IPS DF 6.9 (cell line): ENCODE data around the gene MBOAT2.

Experiments
- DNase-seq: peaks from one replicate; pipeline ENCODE4 v3.0.0-alpha.2; 2013; ENCODE audit warnings: low read depth, low spot score
- H3K27ac ChIP-seq: one replicate; pipeline ENCODE4 v1.5.1; 2013; ENCODE audit warnings: low read length, control low read depth
- H3K27me3 ChIP-seq: 2 replicates; pipeline ENCODE4 v1.6.1; 2013; ENCODE audit warnings: mild to moderate bottlenecking, low read length; ENCODE audit not compliant: control insufficient read depth, insufficient read depth
- H3K36me3 ChIP-seq: 2 replicates; pipeline ENCODE4 v1.6.1; 2013; ENCODE audit warnings: low read length; ENCODE audit not compliant: control insufficient read depth, insufficient read depth
- H3K4me1 ChIP-seq: 2 replicates; pipeline ENCODE4 v1.6.1; 2013; ENCODE audit warnings: low read length; ENCODE audit not compliant: control insufficient read depth, insufficient read depth
- H3K4me3 ChIP-seq: 2 replicates; pipeline ENCODE4 v1.5.1; 2013; ENCODE audit warnings: mild to moderate bottlenecking, low read length
- H3K9me3 ChIP-seq: 2 replicates; pipeline ENCODE4 v1.6.1; 2013; ENCODE audit warnings: low read length, inconsistent platforms; ENCODE audit not compliant: control insufficient read depth, insufficient read depth
- WGBS: extraction: QIAGEN DNeasy Blood & Tissue Kit; methylation state at CpG from one replicate; pipeline ENCODE4 v1.1.7; 2013; ENCODE audit warnings: mixed read lengths, missing lambda C conversion rate; ENCODE audit not compliant: insufficient read length, insufficient coverage; 5-methylcytosine and 5-hydroxymethylcytosine counted together

Gene MBOAT2

DNA sequence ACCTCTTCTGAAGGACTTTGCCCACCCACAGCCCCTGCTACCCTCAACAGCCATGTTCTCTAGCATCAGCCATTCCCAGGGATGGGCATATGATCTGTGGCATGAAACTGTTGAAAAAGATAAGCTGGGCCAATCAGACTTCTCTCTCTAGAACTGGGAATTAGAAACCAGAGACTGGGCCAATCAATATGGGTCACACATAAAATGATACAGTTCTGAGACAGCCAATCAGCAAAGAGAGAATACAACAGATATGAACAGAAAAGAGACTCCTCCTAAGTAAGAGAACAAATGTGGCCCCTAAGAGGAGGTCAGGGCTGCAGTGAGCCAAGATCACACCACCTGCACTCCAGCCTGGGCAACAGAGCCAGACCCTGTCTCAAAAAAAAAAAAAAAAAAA is 168.2 kb downstream of the MBOAT2 start:
- no peak overlapping the region for H3K4me3 ChIP-seq
- H3K4me1 ChIP-seq, result peaks cover 2% of the 10 kb centered on the region; the same call in 1 of the 2 replicates
- H3K27ac ChIP-seq, result no peak overlapping the region
- H3K9me3 ChIP-seq, result no peaks in the 10 kb centered on the region
- H3K27me3 ChIP-seq, result no peaks in the 10 kb centered on the region
- DNase-seq, result no peak
- no peaks in the 10 kb centered on the region for H3K36me3 ChIP-seq

DNA sequence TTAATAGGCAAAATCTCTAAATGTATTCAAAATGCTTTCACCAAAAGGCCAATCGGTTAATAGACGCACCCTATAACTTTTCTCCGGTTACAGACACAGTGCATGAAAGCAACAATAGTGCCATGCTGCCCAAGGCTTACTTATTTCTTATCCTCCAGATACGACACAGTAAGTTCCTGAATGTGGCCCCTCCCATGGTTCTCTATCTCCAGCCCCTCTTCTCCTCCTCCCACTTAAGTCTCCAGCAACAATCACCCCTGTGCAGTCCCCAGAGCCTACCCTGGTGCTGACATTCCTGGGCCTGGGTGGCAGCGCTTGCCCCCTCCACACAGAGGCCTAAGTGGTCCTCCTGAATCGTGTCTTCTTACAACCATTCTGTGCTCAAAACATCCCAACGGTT is 169.6 kb downstream of the MBOAT2 start:
- H3K27ac ChIP-seq, result no peak overlapping the region
- WGBS, result no CpG with 5 or more reads among the region's 7 CpGs
- no peak for DNase-seq
- H3K27me3 ChIP-seq, result no peaks in the 10 kb centered on the region
- no peaks in the 10 kb centered on the region for H3K36me3 ChIP-seq
- no peaks in the 10 kb centered on the region for H3K9me3 ChIP-seq
- H3K4me3 ChIP-seq, result no peak overlapping the region
- H3K4me1 ChIP-seq, result peaks cover 2% of the 10 kb centered on the region; the same call in 1 of the 2 replicates

DNA sequence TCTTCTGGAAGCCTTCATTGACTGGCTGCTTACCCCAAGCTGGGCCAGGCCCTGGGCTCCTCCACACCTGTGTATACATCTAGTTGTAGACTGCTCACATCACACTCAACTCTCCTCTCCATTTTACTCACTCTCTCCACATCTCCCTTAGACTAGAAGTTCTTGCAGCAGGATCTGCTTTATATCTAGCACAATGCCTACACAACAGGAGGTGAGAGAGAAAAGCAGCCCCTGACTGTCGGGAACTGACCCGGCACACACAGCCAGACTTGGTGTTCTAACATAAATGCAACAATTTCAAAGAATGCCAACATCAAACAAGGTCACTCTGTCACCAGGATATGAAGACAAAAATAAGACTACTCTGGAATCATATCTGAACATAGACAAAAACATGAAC is 172.0 kb downstream of the MBOAT2 start:
- WGBS, result no CpG with 5 or more reads among the region's 2 CpGs
- DNase-seq, result no peak
- no peaks in the 10 kb centered on the region for H3K36me3 ChIP-seq
- no peaks in the 10 kb centered on the region for H3K4me1 ChIP-seq
- H3K27ac ChIP-seq, result no peak overlapping the region
- H3K27me3 ChIP-seq, result no peaks in the 10 kb centered on the region
- no peaks in the 10 kb centered on the region for H3K9me3 ChIP-seq
- H3K4me3 ChIP-seq, result no peak overlapping the region

DNA sequence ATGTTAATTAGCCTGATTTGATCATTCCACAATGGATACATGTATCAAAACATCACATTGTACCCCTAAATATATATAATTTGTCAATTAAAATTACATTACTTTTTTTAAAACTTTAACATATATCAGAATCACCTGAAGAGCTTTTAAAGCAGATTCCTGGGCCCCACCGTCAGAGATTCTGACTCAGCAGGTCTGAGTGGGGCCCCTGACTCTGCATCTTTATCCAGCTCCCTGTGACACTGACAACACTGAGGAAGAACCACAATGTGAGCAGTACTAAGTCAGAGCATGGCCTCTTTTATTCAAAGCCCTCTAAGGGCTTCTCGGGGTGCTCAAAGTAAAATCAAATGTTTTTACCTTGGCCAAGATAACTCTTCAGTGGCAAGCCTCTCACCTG is 175.8 kb downstream of the MBOAT2 start:
- no peaks in the 10 kb centered on the region for H3K36me3 ChIP-seq
- WGBS, result no CpG with 5 or more reads among the region's 2 CpGs
- no peak overlapping the region for H3K27ac ChIP-seq
- no peak overlapping the region for H3K4me3 ChIP-seq
- DNase-seq, result no peak
- no peaks in the 10 kb centered on the region for H3K27me3 ChIP-seq
- no peaks in the 10 kb centered on the region for H3K9me3 ChIP-seq
- H3K4me1 ChIP-seq, result no peaks in the 10 kb centered on the region

DNA sequence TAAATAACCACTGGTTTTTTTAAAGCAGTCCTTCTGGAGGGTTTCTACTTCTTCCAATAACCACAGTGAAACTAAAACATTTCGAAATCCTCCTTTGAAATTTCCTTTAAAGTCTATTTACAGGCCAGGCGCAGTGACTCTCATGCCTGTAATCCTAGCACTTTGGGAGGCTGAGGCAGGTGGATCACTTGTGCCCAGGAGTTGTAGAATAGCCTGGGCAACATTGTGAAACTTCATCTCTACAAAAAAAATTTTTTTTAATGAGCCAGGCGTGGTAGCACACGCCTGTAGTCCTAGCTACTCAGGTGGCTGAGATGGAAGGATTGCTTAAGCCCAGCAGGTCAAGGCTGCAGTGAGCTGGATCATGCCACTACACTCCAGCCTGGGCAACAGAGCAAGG is 181.3 kb downstream of the MBOAT2 start:
- H3K27ac ChIP-seq, result no peak overlapping the region
- H3K4me1 ChIP-seq, result no peaks in the 10 kb centered on the region
- H3K9me3 ChIP-seq, result no peaks in the 10 kb centered on the region
- WGBS, result no CpG with 5 or more reads among the region's 4 CpGs
- no peaks in the 10 kb centered on the region for H3K27me3 ChIP-seq
- H3K4me3 ChIP-seq, result no peak overlapping the region
- DNase-seq, result no peak
- no peaks in the 10 kb centered on the region for H3K36me3 ChIP-seq

DNA sequence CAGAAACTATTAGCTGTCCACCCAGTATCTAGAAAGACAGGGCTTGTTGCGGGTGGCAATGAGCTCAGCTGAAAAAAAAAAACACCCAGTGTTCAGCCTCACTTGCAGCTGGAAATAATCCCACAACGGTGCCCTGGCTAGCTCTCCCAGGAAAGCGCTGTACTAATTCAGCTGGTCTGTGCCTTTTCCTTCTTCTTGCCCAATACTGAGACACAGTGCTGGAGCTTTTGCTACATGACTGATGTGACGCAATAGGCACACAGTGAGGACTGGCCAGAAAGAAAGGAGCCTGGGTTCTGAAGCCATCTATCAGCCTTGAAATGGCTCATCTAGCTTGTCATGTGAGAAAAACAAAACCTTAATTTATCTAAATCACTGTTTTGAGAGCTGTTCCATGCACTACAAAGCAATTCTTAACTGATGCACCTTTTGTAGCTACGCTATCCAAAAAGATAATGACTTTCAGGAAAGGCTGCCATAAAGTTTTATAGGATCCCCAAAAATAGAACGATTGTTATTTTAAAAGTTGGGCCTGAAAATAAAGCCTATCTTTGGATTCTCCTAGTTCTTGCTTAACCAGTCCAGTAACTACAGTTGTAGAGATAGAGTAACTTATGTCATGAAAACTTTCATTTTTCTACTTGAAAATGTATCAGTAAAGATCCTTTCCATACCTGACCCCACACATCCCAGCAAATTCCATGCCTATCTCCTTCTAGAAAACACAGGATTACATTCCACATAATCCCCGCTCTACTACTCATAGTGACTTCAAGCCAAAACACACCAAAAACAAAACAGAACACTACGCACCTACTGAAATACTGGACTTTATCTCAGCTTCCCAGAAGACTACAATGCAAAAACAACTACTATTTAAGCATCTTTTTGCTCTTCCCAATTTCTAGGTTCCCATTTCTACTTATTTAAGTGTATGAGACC is 181.9 kb downstream of the MBOAT2 start:
- no peak for DNase-seq
- no peaks in the 10 kb centered on the region for H3K27me3 ChIP-seq
- no CpG with 5 or more reads among the region's 8 CpGs for WGBS
- no peak overlapping the region for H3K27ac ChIP-seq
- H3K4me3 ChIP-seq, result no peak overlapping the region
- no peaks in the 10 kb centered on the region for H3K4me1 ChIP-seq
- no peaks in the 10 kb centered on the region for H3K9me3 ChIP-seq
- H3K36me3 ChIP-seq, result no peaks in the 10 kb centered on the region

DNA sequence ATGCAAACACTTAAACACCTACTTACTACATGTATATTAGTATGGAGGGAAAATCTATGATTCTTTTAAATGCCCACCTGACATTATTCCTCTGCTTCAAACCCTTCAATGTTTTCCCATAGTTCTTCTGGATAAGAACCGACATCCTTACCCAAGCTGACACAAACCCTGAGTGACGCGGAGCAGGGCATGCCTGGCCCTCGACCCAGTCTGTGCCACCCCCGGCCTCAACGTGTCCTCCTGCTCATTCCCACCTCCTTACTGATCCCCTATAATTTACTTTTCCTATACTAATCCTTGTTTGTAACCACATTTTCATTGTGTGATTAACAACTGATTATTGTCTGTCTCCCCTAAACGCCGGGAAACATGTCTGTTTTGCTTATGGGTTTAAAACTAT is 183.5 kb downstream of the MBOAT2 start:
- no peaks in the 10 kb centered on the region for H3K27me3 ChIP-seq
- no peak overlapping the region for H3K27ac ChIP-seq
- H3K4me3 ChIP-seq, result no peak overlapping the region
- no peaks in the 10 kb centered on the region for H3K9me3 ChIP-seq
- no CpG with 5 or more reads among the region's 8 CpGs for WGBS
- no peaks in the 10 kb centered on the region for H3K4me1 ChIP-seq
- H3K36me3 ChIP-seq, result no peaks in the 10 kb centered on the region
- DNase-seq, result no peak

DNA sequence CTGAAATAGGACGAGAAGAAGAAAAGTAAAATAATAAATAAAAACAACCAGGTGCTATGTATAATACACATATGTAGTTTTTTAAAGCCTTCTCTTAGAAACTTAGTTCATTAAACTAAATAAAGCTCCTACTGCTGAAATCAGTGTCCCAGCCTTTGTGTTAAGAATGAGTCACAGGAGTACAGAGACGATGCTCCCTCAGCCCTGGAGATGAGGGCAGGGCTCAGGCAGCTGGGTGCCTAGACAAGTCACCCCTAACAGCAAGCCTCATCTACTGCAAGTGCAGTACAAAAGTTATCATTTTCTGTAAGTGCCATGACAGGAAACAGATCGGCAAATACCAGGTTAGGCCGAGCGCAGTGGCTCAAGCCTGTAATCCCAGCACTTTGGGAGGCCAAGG is 184.3 kb downstream of the MBOAT2 start:
- DNase-seq, result no peak
- Histone ChIP-seq H3K4me1 (no peaks in the 10 kb centered on the region), H3K27ac (no peak overlapping the region), H3K27me3 (no peaks in the 10 kb centered on the region), H3K36me3 (no peaks in the 10 kb centered on the region), H3K9me3 (no peaks in the 10 kb centered on the region), H3K4me3 (no peak overlapping the region)
- WGBS, result no CpG with 5 or more reads among the region's 5 CpGs

DNA sequence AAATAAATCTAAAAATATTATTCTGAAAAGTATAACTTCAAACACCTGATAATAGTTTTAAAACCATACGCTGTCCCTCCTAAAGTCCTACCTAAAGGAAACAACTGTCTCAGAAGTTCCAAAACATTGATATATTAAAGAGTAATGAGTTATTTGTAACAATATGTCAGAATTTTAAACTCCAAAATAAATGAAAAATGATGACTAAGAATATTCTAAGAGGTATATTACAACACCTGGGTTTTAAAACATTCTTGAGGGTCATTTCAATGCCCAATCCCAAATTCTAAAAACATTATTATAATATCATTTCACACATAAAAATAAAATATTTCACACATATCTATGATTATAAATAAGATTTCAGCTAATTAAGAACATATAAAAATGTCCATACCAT is 186.3 kb downstream of the MBOAT2 start:
- Histone ChIP-seq H3K27ac (no peak overlapping the region), H3K36me3 (no peaks in the 10 kb centered on the region), H3K4me3 (no peak overlapping the region), H3K9me3 (no peaks in the 10 kb centered on the region), H3K27me3 (no peaks in the 10 kb centered on the region), H3K4me1 (no peaks in the 10 kb centered on the region)
- no CpG with 5 or more reads among the region's 1 CpG for WGBS
- no peak for DNase-seq

DNA sequence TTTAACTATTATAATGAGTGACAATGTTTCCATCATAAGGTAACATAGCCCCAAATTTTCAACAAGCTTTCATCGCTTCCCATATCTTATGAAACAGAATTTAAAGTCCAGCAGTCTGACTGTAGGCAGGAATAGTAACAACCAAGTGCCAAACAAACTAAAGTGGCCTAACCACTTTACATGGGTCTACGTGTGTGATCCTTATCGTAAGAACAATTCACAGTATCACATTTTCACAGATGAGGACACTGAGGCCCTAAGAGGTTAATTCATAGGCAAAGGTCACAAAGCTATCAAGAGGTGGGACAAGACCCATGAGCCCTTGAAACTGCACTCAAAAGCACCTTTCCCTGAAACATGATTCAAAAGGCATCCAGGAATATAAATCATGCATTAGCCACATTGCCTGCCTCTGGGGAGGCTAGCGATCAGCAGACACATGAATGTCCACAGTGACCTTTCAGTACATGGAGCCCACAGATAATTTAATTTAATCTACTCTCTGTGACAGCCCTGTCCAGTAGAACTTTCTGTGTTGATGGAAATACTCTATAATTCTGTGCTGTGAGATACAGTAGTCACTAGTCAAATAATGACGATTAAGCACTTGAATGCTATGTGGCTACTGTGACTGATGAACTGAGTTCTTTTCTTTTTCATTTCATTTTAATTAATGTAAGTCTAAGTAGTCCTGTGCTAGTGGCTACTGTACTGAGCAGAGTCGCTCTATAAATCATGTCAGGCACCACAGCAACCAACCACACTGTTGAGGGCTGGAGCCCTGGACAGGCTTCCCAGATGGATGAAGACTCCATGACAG is 196.4 kb downstream of the MBOAT2 start:
- WGBS, result no CpG with 5 or more reads among the region's 6 CpGs
- no peak overlapping the region for H3K27ac ChIP-seq
- H3K4me1 ChIP-seq, result no peaks in the 10 kb centered on the region
- no peak overlapping the region for H3K4me3 ChIP-seq
- H3K9me3 ChIP-seq, result no peaks in the 10 kb centered on the region
- no peaks in the 10 kb centered on the region for H3K27me3 ChIP-seq
- no peak for DNase-seq
- no peaks in the 10 kb centered on the region for H3K36me3 ChIP-seq
